BJ (cell line): ENCODE measurements around the gene MTA1. TPM values are rescaled to one million over a fixed set of nuclear protein-coding genes. Genes with fewer than 3 reads are reported as not detected.

Source experiments
- CTCF ChIA-PET: fragments of 350-600 bp; formaldehyde crosslinking; extraction: SDS; loops from one replicate; lab custom pipeline; 2021; ENCODE audit warnings: antibody characterized with exemption, inconsistent platforms; lab: Yijun Ruan, JAX
- POLR2A ChIA-PET: fragments of 300-600 bp; sonication (Branson Sonifier 250); formaldehyde crosslinking; extraction: SDS; loops from one replicate; lab custom pipeline; 2021; ENCODE audit warnings: antibody characterized with exemption; lab: Charles Lee
- DNase-seq: peaks from one replicate; pipeline ENCODE4 v3.0.0-alpha.2; 2011; ENCODE audit warnings: low read depth
- H3K27me3 ChIP-seq: 2 replicates; pipeline ENCODE4 v1.6.0; 2011; ENCODE audit warnings: low read length; ENCODE audit not compliant: control insufficient read depth, insufficient read depth
- H3K36me3 ChIP-seq: 2 replicates; pipeline ENCODE4 v1.5.1; 2011; ENCODE audit warnings: low read length; ENCODE audit not compliant: control insufficient read depth, insufficient read depth
- H3K4me3 ChIP-seq: 2 replicates; pipeline ENCODE4 v1.5.1; 2011; ENCODE audit warnings: low read depth, mild to moderate bottlenecking, control low read depth, low read length
- CTCF ChIP-seq: IDR thresholded peaks from 2 replicates; pipeline ENCODE4 v1.5.1; 2011; ENCODE audit warnings: low read depth, mild to moderate bottlenecking, control low read depth, inconsistent platforms, low read length, moderate library complexity; ENCODE audit not compliant: insufficient read depth
- polyA plus RNA-seq: library from polyadenylated mRNA; depleted of rRNA; stranded (reverse); fragments of >200 nt; gene quantifications from 2 replicates; pipeline ENCODE4 v1.2.3, GENCODE V29; 2011

MTA1 gene
- polyA plus RNA-seq, 1 experiment = 48.8 TPM

- Histone ChIP-seq H3K27me3 (no peaks in the 10 kb centered on the region), H3K36me3 (peaks cover 30% of the 10 kb centered on the region), H3K4me3 (no peak overlapping the region)
- TF ChIP-seq CTCF = no peak
- ChIA-PET POLR2A (no interaction called here), CTCF (interaction anchor here (0.9 to 1.5 kb wide), 2 partner anchors 9 to 11 kb away, joined by 3 to 4 read pairs; no protein-coding TSS in a partner anchor)
- DNase-seq = no peak
Measured at GRCh38 chr14:105456736-105457617, 37.4 kb downstream of the MTA1 start.

- Histone ChIP-seq H3K4me3 (no peak overlapping the region), H3K27me3 (no peaks in the 10 kb centered on the region), H3K36me3 (peaks cover 30% of the 10 kb centered on the region)
- DNase-seq = no peak
- no peak for TF ChIP-seq CTCF
- CTCF ChIA-PET = interaction anchor here (1.5 kb wide), 1 partner anchor 10 kb away, joined by 4 read pairs; no protein-coding TSS in a partner anchor
- POLR2A ChIA-PET = no interaction called here
Measured at GRCh38 chr14:105458010-105458409, 38.4 kb downstream of the MTA1 start.

- H3K27me3 ChIP-seq = no peaks in the 10 kb centered on the region
- TF ChIP-seq CTCF = no peak
- H3K36me3 ChIP-seq = peaks cover 30% of the 10 kb centered on the region
- no peak for DNase-seq
- ChIA-PET POLR2A (no interaction called here), CTCF (no interaction called here)
- H3K4me3 ChIP-seq = no peak overlapping the region
Measured at GRCh38 chr14:105458571-105458970, 38.9 kb downstream of the MTA1 start.

GRCh38 chr14:105460116-105460515 is 40.5 kb downstream of the MTA1 start:
- CTCF ChIA-PET = no interaction called here
- H3K36me3 ChIP-seq = peaks cover 36% of the 10 kb centered on the region

More at GRCh38 chr14:105460116-105460515, 40.5 kb downstream of the MTA1 start:
- no peak for TF ChIP-seq CTCF
- Histone ChIP-seq H3K4me3 (no peak overlapping the region), H3K27me3 (no peaks in the 10 kb centered on the region)
- POLR2A ChIA-PET = no interaction called here
- DNase-seq = no peak
